Spleen (tissue), 11 donors: ENCODE measurements around the gene UGT1A9. TPM values are rescaled to one million over a fixed set of nuclear protein-coding genes. Genes with fewer than 3 reads are reported as not detected.

ENCODE experiments used
- DNase-seq: peaks from one replicate; pipeline ENCODE4 v3.0.0-alpha.2; 2020
- H3K27ac ChIP-seq, 8 donors: fragments of 200-600 bp; sonication (generic) in 7 of 8; 1 replicate in 4 of 8; 2 replicates in 4 of 8; pipeline versions ENCODE4 v1.5.0 to v1.8.0; 2016 to 2021; ENCODE audit warnings: inconsistent platforms in 4 of 8, mild to moderate bottlenecking in 4 of 8, moderate library complexity in 1 of 8
- H3K27me3 ChIP-seq, 7 donors: fragments of 200-600 bp; sonication (generic) in 6 of 7; replicated peaks in 1 of 7; 1 replicate in 4 of 7; 2 replicates in 3 of 7; pipeline versions ENCODE4 v1.5.0 to v1.8.0; 2016 to 2021; ENCODE audit warnings: inconsistent platforms in 3 of 7, mild to moderate bottlenecking in 1 of 7
- H3K36me3 ChIP-seq, 6 donors: fragments of 200-600 bp; sonication (generic) in 5 of 6; 1 replicate in 4 of 6; 2 replicates in 2 of 6; pipeline versions ENCODE4 v1.5.0 to v1.8.0; 2016 to 2021; ENCODE audit warnings: inconsistent platforms in 2 of 6
- H3K4me1 ChIP-seq, 6 donors: fragments of 200-600 bp; sonication (generic) in 5 of 6; 1 replicate in 3 of 6; 2 replicates in 3 of 6; pipeline versions ENCODE4 v1.5.0 to v1.8.0; 2016 to 2021; ENCODE audit warnings: inconsistent platforms in 3 of 6
- H3K4me3 ChIP-seq, 8 donors: fragments of 200-600 bp; sonication (generic) in 7 of 8; 1 replicate in 4 of 8; 2 replicates in 4 of 8; pipeline versions ENCODE4 v1.5.0 to v1.8.0; 2016 to 2021; ENCODE audit warnings: inconsistent platforms in 4 of 8, mild to moderate bottlenecking in 4 of 8, moderate library complexity in 2 of 8
- H3K9me3 ChIP-seq, 8 donors: fragments of 200-600 bp; sonication (generic) in 7 of 8; 1 replicate in 4 of 8; 2 replicates in 4 of 8; pipeline versions ENCODE4 v1.5.0 to v1.8.0; 2016 to 2021; ENCODE audit warnings: inconsistent platforms in 4 of 8
- POLR2A ChIP-seq, 3 donors: fragments of 450-650 bp; IDR thresholded peaks; one replicate each; pipeline ENCODE4 v1.5.1; 2017; ENCODE audit warnings: antibody characterized with exemption in 3 of 3, mild to moderate bottlenecking in 1 of 3
- POLR2AphosphoS5 ChIP-seq, 3 donors: sonication (generic); formaldehyde crosslinking; IDR thresholded peaks; one replicate each; pipeline ENCODE4 v1.5.1; 2017; ENCODE audit warnings: antibody characterized with exemption in 3 of 3
- WGBS, 5 donors: extraction: QIAGEN DNeasy Blood & Tissue Kit in 3 of 5; methylation state at CpG; one replicate each; pipeline versions ENCODE4 v1.1.5 to v1.1.7; 2013 to 2018; 5-methylcytosine and 5-hydroxymethylcytosine counted together
- intact Hi-C: fragments of 100-400 bp; cut with DNase I; formaldehyde crosslinking; loops from one replicate; pipeline ENCODE4 v1.15.0; 2023; ENCODE audit warnings: low total_unique reads
- polyA plus RNA-seq, 3 donors: library from polyadenylated mRNA; stranded (reverse); fragments of 200-250 nt; gene quantifications; one replicate each; pipeline ENCODE4 v1.2.1, GENCODE V29; 2013
- total RNA-seq, 7 donors: library from RNA; depleted of rRNA in 3 of 7; stranded (reverse); fragments of >200 nt in 3 of 7; fragmentation: NEBNext Ultra II Directional in 4 of 7; extraction: Animal tissue kit (Norgen Biotek cat#: 25700) in 4 of 7; gene quantifications; one replicate each; pipeline versions ENCODE4 v1.1.0 to v1.2.1, GENCODE V29; 2016 to 2021
- TF ChIP-seq, protein P1 (sequence below), 11 experiments: fragments of 200-600 bp in 7 of 11; fragments of 450-650 bp in 4 of 11; sonication (generic) in 4 of 11; IDR thresholded peaks in 8 of 11; conservative IDR thresholded peaks in 3 of 11; 1 replicate in 7 of 11; 2 replicates in 4 of 11; pipeline versions ENCODE4 v1.4.0 to v1.8.0; 2016 to 2021; ENCODE audit warnings: antibody characterized with exemption in 11 of 11, inconsistent platforms in 4 of 11, mild to moderate bottlenecking in 1 of 11
- donor health status: healthy with polysubstance abuse.
- donor health status: DM: no; HTN: no; CAD: no; lungs with moderate emphysema.
- donor health status: DM: no; HTN: no; CAD: no.
- donor health status: Bipolar disorder and iron deficiency.
- donor health status: healthy.
- donor health status: DM: no; HTN: no; CAD: no.
- donor health status: DM: yes; HTN: yes; CAD: no.

The UGT1A9 gene
- total and polyA plus RNA-seq, 10 donors: not detected

- TF ChIP-seq POLR2AphosphoS5 (IDR thresholded peaks at IDR 0.05) (no peak), POLR2A (IDR thresholded peaks at IDR 0.05) (no peak)
- TF ChIP-seq, protein P1, sequence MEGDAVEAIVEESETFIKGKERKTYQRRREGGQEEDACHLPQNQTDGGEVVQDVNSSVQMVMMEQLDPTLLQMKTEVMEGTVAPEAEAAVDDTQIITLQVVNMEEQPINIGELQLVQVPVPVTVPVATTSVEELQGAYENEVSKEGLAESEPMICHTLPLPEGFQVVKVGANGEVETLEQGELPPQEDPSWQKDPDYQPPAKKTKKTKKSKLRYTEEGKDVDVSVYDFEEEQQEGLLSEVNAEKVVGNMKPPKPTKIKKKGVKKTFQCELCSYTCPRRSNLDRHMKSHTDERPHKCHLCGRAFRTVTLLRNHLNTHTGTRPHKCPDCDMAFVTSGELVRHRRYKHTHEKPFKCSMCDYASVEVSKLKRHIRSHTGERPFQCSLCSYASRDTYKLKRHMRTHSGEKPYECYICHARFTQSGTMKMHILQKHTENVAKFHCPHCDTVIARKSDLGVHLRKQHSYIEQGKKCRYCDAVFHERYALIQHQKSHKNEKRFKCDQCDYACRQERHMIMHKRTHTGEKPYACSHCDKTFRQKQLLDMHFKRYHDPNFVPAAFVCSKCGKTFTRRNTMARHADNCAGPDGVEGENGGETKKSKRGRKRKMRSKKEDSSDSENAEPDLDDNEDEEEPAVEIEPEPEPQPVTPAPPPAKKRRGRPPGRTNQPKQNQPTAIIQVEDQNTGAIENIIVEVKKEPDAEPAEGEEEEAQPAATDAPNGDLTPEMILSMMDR (IDR thresholded peaks at IDR 0.05 in 8 of 11, conservative IDR thresholded peaks at IDR 0.05 in 3 of 11): no peak
Observed at GRCh38 chr2:233816771-233817170, 145.1 kb downstream of the UGT1A9 start.

DNA sequence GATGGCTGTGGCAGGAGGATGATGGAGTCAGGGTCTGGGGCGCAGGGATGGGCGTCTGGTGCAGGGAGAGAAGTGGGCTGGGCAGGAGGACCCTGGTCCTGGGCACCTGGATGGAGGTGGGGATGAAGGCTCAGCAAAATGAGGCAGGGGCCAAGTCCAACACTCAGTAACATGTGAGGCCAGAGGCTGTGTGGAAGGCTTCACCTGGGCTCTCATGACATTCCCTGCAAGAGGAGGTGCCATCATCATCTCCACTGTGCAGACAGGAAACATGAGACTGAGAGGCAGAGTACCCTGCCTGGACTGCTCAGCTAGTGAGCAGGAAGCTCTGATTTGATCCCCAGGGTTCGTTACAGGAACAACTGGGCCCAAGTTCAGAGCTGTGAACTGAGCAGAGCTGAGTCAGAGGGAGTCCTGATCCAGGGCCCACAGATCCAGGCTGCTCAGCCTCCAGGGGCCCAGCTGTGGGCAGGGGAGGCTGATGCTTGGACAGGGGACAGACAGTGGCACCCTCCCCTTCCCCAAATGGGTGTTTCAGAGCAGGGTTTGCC lies 145.7 kb downstream of the UGT1A9 start:
- Histone ChIP-seq H3K4me1 (no peaks in the 10 kb centered on the region), H3K4me3 (no peak overlapping the region), H3K9me3 (peaks cover 0 to 4% (median 0%) of the 10 kb centered on the region in 8 donors), H3K36me3 (no peaks in the 10 kb centered on the region), H3K27me3 (peaks cover 0 to 13% (median 0%) of the 10 kb centered on the region in 7 donors), H3K27ac (no peak overlapping the region)
- intact Hi-C loops: no loop called here
- DNase-seq: peak; percentile 49
- TF ChIP-seq POLR2AphosphoS5 (IDR thresholded peaks at IDR 0.05) (no peak), POLR2A (IDR thresholded peaks at IDR 0.05) (no peak)
- TF ChIP-seq, protein P1 (IDR thresholded peaks at IDR 0.05 in 8 of 11, conservative IDR thresholded peaks at IDR 0.05 in 3 of 11): no peak
- 63 to 80% (median 74%) methylated on average over 3 of the region's 3 CpGs for WGBS, 5 donors

More at GRCh38 chr2:233816771-233817170, 145.1 kb downstream of the UGT1A9 start:
- H3K36me3 ChIP-seq: no peaks in the 10 kb centered on the region
- H3K4me1 ChIP-seq: no peaks in the 10 kb centered on the region
- H3K4me3 ChIP-seq: no peak overlapping the region
- WGBS, 5 donors: 75 to 81% (median 78%) methylated on average over 4 of the region's 4 CpGs
- H3K9me3 ChIP-seq: peaks cover 0 to 4% (median 0%) of the 10 kb centered on the region in 8 donors
- intact Hi-C loops: no loop called here
- peaks cover 0 to 15% (median 0%) of the 10 kb centered on the region in 7 donors for H3K27me3 ChIP-seq
- no peak overlapping the region for H3K27ac ChIP-seq
- peak; percentile 46 for DNase-seq

DNA sequence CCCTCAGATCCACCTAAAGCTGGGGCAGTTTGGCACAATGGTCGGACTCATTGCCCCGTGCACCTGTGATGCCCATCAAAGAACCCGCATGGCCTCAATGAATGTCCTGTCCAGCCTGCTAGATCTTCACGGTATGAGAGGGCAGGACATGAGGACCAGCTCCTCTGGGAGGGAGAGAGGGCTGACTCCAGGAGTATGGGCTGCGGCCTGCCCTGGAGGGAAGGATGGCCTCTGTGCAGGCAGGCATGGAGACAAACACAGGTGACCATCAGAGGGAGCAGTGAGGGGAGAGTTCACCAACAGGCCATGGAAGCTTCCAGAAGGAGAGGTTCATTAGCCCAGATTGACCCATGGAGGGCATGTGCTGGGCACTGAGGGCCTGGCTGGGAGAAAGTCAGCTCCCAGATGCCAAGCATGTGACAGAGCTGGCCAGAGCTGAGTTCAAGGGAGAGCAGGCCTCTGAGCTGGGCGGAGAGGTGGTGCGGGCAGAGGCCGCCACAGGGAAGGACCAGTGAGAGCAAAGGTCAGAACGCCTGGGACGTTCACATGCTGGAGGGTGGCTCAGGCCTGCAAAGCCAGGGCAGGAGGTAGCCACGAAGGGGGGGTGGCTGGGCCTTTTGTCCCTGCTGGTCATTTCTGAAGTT lies 146.4 kb downstream of the UGT1A9 start:
- 86 to 93% (median 91%) methylated on average over 7 to 11 of the region's 11 CpGs for WGBS, 5 donors
- intact Hi-C loops: no loop called here
- Histone ChIP-seq H3K4me3 (no peak overlapping the region), H3K9me3 (peaks cover 0 to 4% (median 0%) of the 10 kb centered on the region in 8 donors), H3K4me1 (no peaks in the 10 kb centered on the region), H3K27ac (no peak overlapping the region), H3K36me3 (no peaks in the 10 kb centered on the region), H3K27me3 (peaks cover 0 to 13% (median 0%) of the 10 kb centered on the region in 7 donors)
- TF ChIP-seq, protein P1 (IDR thresholded peaks at IDR 0.05 in 8 of 11, conservative IDR thresholded peaks at IDR 0.05 in 3 of 11): no peak
- TF ChIP-seq POLR2AphosphoS5 (IDR thresholded peaks at IDR 0.05) (no peak), POLR2A (IDR thresholded peaks at IDR 0.05) (no peak)
- peak; percentile 59 for DNase-seq
